WTC11 (cell line): ENCODE results near the gene LGR6. TPM values are rescaled to one million over a fixed set of nuclear protein-coding genes. Genes with fewer than 3 reads are reported as not detected.

Source experiments
- ATAC-seq: fragments of 200-7000 bp; cut with Tn5 transposase; 2 replicates; pipeline ENCODE4 v1.10.0; 2021; ENCODE audit warnings: mild to moderate bottlenecking, moderate library complexity
- CTCF ChIA-PET: fragments of 300-600 bp; sonication (Branson Sonifier 250); formaldehyde crosslinking; loops from one replicate; lab custom pipeline; 2021; ENCODE audit warnings: antibody characterized with exemption; lab: Charles Lee
- POLR2A ChIA-PET: fragments of 350-600 bp; sonication (Branson Sonifier 250); formaldehyde crosslinking; loops from one replicate; lab custom pipeline; 2021; ENCODE audit warnings: antibody characterized with exemption; lab: Charles Lee
- DNase-seq: peaks from one replicate; pipeline ENCODE4 v3.0.0; 2021; ENCODE audit warnings: low spot score
- H3K27ac Mint-ChIP-seq: 2 replicates; pipeline ENCODE4 v1.8.0; 2021; ENCODE audit warnings: mixed read lengths
- H3K27me3 Mint-ChIP-seq: 2 replicates; pipeline ENCODE4 v1.8.0; 2021; ENCODE audit warnings: low read depth, mild to moderate bottlenecking, moderate library complexity, mixed read lengths
- H3K36me3 Mint-ChIP-seq: 2 replicates; pipeline ENCODE4 v1.8.0; 2021; ENCODE audit warnings: mixed read lengths
- H3K4me1 Mint-ChIP-seq: 2 replicates; pipeline ENCODE4 v1.8.0; 2022; ENCODE audit warnings: mixed read lengths
- H3K4me3 Mint-ChIP-seq: 2 replicates; pipeline ENCODE4 v1.8.0; 2021; ENCODE audit warnings: mild to moderate bottlenecking, moderate library complexity, mixed read lengths
- H3K9me3 Mint-ChIP-seq: 2 replicates; pipeline ENCODE4 v1.8.0; 2021; ENCODE audit warnings: mixed read lengths
- CREB1 ChIP-seq: sonication (generic); formaldehyde crosslinking; IDR thresholded peaks from 2 replicates; pipeline ENCODE4 v1.8.0; 2023; ENCODE audit warnings: mild to moderate bottlenecking, missing genetic modification reagents
- CREM ChIP-seq: sonication (generic); formaldehyde crosslinking; IDR thresholded peaks from 2 replicates; pipeline ENCODE4 v1.8.1; 2022; ENCODE audit warnings: mild to moderate bottlenecking, missing genetic modification reagents, moderate library complexity
- E2F4 ChIP-seq: sonication (generic); formaldehyde crosslinking; IDR thresholded peaks from 2 replicates; pipeline ENCODE4 v1.8.1; 2022; ENCODE audit warnings: low read depth, mild to moderate bottlenecking, moderate library complexity, missing genetic modification reagents, borderline replicate concordance
- EMX1 ChIP-seq: fragments of 250-450 bp; sonication (Bioruptor Pico); IDR thresholded peaks from 2 replicates; pipeline ENCODE4 v1.8.0; 2021; ENCODE audit warnings: mild to moderate bottlenecking
- FOXP1 ChIP-seq: sonication (generic); formaldehyde crosslinking; IDR thresholded peaks from 2 replicates; pipeline ENCODE4 v1.8.0; 2022; ENCODE audit warnings: missing genetic modification reagents, mild to moderate bottlenecking, moderate library complexity, borderline replicate concordance
- FOXP4 ChIP-seq: sonication (generic); formaldehyde crosslinking; IDR thresholded peaks from 2 replicates; pipeline ENCODE4 v1.8.0; 2022; ENCODE audit warnings: mild to moderate bottlenecking, missing genetic modification reagents
- MXD4 ChIP-seq: fragments of 250-450 bp; sonication (Bioruptor Pico); IDR thresholded peaks from 2 replicates; pipeline ENCODE4 v1.8.0; 2021; ENCODE audit warnings: mild to moderate bottlenecking, moderate library complexity, borderline replicate concordance
- NR1H2 ChIP-seq: sonication (generic); formaldehyde crosslinking; IDR thresholded peaks from 2 replicates; pipeline ENCODE4 v1.9.0; 2021; ENCODE audit warnings: mild to moderate bottlenecking, moderate library complexity, missing genetic modification reagents
- SMAD3 ChIP-seq: sonication (generic); formaldehyde crosslinking; IDR thresholded peaks from 2 replicates; pipeline ENCODE4 v1.8.0; 2022; ENCODE audit warnings: missing genetic modification reagents, mild to moderate bottlenecking, borderline replicate concordance
- STAT6 ChIP-seq: sonication (generic); formaldehyde crosslinking; conservative IDR thresholded peaks from 2 replicates; pipeline ENCODE4 v1.8.1; 2023; ENCODE audit warnings: mild to moderate bottlenecking, low read depth, missing genetic modification reagents, moderate library complexity
- total RNA-seq: library from RNA; stranded (reverse); gene quantifications from 3 replicates; pipeline ENCODE4 v1.2.3, GENCODE V29; 2021
- TF ChIP-seq, protein P1 (sequence below): sonication (generic); formaldehyde crosslinking; IDR thresholded peaks from 2 replicates; pipeline ENCODE4 v1.8.1; 2022; ENCODE audit warnings: mild to moderate bottlenecking, moderate library complexity, missing genetic modification reagents
- TF ChIP-seq, protein P2 (sequence below): sonication (generic); formaldehyde crosslinking; IDR thresholded peaks from 2 replicates; pipeline ENCODE4 v1.8.1; 2022; ENCODE audit warnings: missing genetic modification reagents, borderline replicate concordance

LGR6 gene
- total RNA-seq, 1 experiment from 2014 or later, result 1.1 TPM

GRCh38 chr1:202161151-202162046 lies 32.2 kb upstream of the LGR6 start:
- no peak for DNase-seq
- no peaks in the 10 kb centered on the region; the same call in 1 of the 2 replicates for H3K27me3 Mint-ChIP-seq
- peak; percentile 6; the same call in 1 of the 2 replicates for ATAC-seq
- H3K9me3 Mint-ChIP-seq, result no peaks in the 10 kb centered on the region
- ChIA-PET POLR2A (no interaction called here), CTCF (interaction anchor here (0.7 to 3.1 kb wide), 6 partner anchors 15 to 162 kb away, joined by 3 to 9 read pairs (median 4); no protein-coding TSS in a partner anchor)
- peaks cover 45% of the 10 kb centered on the region for H3K4me1 Mint-ChIP-seq
- H3K4me3 Mint-ChIP-seq, result no peak overlapping the region
- no peak overlapping the region for H3K27ac Mint-ChIP-seq
- TF ChIP-seq E2F4 (CRISPR knock-in tag) (no peak), FOXP1 (no peak), EMX1 (CRISPR knock-in tag) (no peak), FOXP4 (CRISPR knock-in tag) (no peak), SMAD3 (CRISPR knock-in tag) (no peak), CREB1 (CRISPR knock-in tag) (no peak), NR1H2 (CRISPR knock-in tag) (no peak), STAT6 (no peak)
- TF ChIP-seq, protein P1, sequence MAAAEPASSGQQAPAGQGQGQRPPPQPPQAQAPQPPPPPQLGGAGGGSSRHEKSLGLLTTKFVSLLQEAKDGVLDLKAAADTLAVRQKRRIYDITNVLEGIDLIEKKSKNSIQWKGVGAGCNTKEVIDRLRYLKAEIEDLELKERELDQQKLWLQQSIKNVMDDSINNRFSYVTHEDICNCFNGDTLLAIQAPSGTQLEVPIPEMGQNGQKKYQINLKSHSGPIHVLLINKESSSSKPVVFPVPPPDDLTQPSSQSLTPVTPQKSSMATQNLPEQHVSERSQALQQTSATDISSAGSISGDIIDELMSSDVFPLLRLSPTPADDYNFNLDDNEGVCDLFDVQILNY (CRISPR knock-in tag), result no peak
- H3K36me3 Mint-ChIP-seq, result no peaks in the 10 kb centered on the region

- Mint-ChIP-seq H3K4me3 (no peak overlapping the region), H3K27ac (no peak overlapping the region), H3K36me3 (no peaks in the 10 kb centered on the region), H3K4me1 (peaks cover 48% of the 10 kb centered on the region), H3K9me3 (no peaks in the 10 kb centered on the region), H3K27me3 (no peaks in the 10 kb centered on the region; the same call in 1 of the 2 replicates)
- ChIA-PET CTCF (interaction anchor here (0.7 to 3.1 kb wide), 4 partner anchors 15 to 162 kb away, joined by 3 to 9 read pairs (median 5); no protein-coding TSS in a partner anchor), POLR2A (no interaction called here)
- DNase-seq (no peak), ATAC-seq (no peak)
- TF ChIP-seq, protein P2, sequence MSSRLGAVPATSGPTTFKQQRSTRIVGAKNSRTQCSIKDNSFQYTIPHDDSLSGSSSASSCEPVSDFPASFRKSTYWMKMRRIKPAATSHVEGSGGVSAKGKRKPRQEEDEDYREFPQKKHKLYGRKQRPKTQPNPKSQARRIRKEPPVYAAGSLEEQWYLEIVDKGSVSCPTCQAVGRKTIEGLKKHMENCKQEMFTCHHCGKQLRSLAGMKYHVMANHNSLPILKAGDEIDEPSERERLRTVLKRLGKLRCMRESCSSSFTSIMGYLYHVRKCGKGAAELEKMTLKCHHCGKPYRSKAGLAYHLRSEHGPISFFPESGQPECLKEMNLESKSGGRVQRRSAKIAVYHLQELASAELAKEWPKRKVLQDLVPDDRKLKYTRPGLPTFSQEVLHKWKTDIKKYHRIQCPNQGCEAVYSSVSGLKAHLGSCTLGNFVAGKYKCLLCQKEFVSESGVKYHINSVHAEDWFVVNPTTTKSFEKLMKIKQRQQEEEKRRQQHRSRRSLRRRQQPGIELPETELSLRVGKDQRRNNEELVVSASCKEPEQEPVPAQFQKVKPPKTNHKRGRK (CRISPR knock-in tag), result no peak
- TF ChIP-seq MXD4 (CRISPR knock-in tag) (no peak), E2F4 (CRISPR knock-in tag) (no peak), FOXP1 (no peak), FOXP4 (CRISPR knock-in tag) (no peak), STAT6 (no peak), CREM (CRISPR knock-in tag) (no peak)
Measured at GRCh38 chr1:202162047-202162417, 31.6 kb upstream of the LGR6 start.
